Rectal smooth muscle tissue (tissue), 1 donor: ENCODE data around the gene TMEM266.
A peak's percentile ranks its signal among the peaks of the same experiment; 100 is the strongest.

Source experiments
- H3K27ac ChIP-seq: one replicate; pipeline ENCODE4 v1.7.0; 2013; ENCODE audit warnings: low read depth, low read length, inconsistent platforms
- H3K27me3 ChIP-seq: one replicate; pipeline ENCODE4 v1.7.0; 2013; ENCODE audit warnings: low read length; ENCODE audit not compliant: control insufficient read depth, insufficient read depth
- H3K36me3 ChIP-seq: one replicate; pipeline ENCODE4 v1.7.0; 2013; ENCODE audit warnings: low read length; ENCODE audit not compliant: control insufficient read depth, insufficient read depth
- H3K4me1 ChIP-seq: one replicate; pipeline ENCODE4 v1.7.0; 2013; ENCODE audit warnings: low read length; ENCODE audit not compliant: control insufficient read depth, insufficient read depth
- H3K4me3 ChIP-seq: one replicate; pipeline ENCODE4 v1.7.0; 2013; ENCODE audit warnings: low read length
- H3K9ac ChIP-seq: one replicate; pipeline ENCODE4 v1.7.0; 2013; ENCODE audit warnings: low read length

Gene TMEM266

DNA sequence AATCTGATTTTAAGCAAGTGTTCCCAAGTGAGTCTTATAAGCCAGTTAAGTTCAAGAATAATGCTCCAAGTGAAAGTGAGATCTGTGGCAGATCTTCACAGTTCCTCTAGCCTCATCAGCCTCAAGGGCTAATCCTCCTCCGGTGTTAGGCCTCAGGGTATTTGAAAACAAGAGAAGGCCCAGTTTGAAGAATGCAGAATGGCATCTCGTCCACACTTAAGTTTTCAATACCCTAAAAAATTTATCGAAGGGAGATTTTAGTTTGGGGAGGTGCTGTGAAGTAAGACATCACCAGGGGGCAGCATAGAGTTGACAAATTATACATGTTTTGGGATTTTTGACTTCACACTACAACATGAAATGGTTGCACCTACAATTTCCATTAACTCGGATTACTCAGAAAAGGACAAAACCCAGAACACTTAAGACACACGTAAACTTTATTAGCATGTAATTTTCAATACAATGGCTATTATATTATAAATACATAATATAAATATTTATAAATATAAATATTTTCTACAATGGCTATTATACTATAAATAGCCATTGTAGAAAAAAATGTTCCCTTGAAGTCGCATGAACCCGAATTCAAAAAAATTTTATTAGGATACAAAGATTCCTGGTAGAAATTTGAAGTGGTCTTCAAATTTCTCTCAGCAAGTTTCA, 2.3 kb upstream of the TMEM266 start:
- Histone ChIP-seq H3K27ac (no peak overlapping the region), H3K27me3 (peaks cover 15% of the 10 kb centered on the region), H3K4me1 (no peaks in the 10 kb centered on the region), H3K9ac (no peak overlapping the region), H3K36me3 (no peaks in the 10 kb centered on the region), H3K4me3 (no peak overlapping the region)

DNA sequence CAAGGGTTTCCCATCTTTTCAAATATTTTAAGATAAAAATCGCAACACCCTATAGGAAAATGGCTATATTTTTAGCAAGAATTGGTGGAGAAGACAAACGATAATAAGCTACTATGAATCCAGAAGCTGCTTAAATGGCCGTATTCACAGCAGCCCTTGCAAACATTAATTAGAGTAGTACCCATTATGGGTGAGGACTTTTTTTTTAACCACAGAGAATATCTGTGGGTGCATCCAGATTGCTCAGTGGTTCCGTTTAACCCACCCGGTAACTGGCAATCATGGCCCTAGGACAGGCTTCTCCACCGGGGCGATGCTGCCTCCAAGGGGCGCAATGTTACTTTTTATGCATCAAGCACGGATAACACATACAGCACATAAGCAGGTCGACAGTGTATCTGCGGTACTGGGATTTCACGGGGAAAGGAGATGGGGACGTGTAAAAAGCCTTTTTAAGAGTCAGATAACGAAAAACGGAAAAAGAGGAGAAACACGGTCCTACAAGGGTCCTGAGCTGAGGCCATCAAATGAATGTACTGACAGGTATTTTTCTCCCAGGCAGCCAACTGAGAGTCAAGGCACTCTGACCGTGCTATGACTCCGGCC, 968 bp upstream of the TMEM266 start:
- Histone ChIP-seq H3K9ac (no peak overlapping the region), H3K4me3 (peak overlapping the region; percentile 66), H3K27ac (no peak overlapping the region), H3K27me3 (peaks cover 15% of the 10 kb centered on the region), H3K4me1 (no peaks in the 10 kb centered on the region), H3K36me3 (no peaks in the 10 kb centered on the region)

DNA sequence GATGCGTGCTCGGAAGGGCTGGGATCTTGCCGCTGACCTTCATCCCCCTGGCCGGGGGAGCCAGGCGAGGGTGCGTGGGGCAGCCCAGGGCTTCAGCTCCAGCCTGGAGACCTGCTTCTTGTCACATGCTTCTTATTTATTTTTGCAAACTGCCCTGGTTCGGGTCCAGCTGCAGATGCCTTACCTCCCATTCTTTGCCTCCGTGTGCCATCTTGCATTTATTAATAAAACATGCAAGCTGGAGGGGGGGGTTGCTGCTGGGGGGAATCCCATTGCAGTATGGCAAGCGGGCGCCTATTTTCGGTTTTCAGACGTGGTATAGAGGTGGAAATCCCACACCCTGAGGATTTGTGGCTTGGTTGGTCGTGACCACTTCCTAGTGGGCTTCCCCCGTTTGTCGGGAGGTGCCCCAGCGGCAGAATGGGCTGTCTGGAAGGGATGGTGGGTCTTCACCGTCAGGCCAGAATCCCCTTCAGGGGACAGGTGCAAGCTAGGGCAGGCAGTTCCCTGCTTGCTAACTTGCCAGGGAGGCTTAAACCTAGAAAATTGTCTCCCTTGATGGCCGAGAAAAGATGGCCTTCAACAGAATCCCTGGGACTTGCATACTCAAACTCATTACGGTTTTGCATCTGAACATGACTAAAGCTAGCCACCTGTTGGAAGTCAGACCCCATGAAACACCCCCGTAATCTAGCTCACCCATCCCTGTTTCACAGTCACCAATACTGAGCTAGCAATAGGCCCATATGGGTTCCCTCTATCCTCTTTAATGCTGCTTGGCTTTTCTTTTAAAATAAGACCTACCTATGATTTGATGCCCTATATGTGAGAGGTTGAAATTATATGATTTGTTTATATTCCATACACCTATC, 569 bp downstream of the TMEM266 start:
- Histone ChIP-seq H3K36me3 (no peaks in the 10 kb centered on the region), H3K4me1 (no peaks in the 10 kb centered on the region), H3K4me3 (peak overlapping the region; percentile 65), H3K27me3 (peaks cover 22% of the 10 kb centered on the region), H3K9ac (no peak overlapping the region), H3K27ac (no peak overlapping the region)

DNA sequence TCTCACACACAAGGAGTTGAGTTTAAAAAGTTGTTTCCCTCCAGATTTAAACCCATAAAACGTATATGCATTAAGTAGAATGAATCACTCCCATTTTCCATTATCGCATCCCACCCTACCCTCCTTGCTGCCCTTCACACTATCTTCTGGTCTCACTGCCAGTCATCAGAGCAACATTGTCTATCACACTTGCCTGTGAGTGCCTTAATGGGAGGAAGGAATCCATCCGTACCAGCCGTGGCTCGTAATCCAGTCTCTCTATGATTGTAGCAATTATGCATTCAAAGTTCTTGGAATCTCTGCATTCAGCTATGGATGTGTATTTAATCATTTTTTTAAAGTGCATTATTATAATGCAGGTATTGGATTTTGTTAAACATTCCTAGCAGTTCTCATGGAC, 1.9 kb downstream of the TMEM266 start:
- Histone ChIP-seq H3K36me3 (no peaks in the 10 kb centered on the region), H3K9ac (no peak overlapping the region), H3K27ac (no peak overlapping the region), H3K4me3 (no peak overlapping the region), H3K4me1 (no peaks in the 10 kb centered on the region), H3K27me3 (peaks cover 22% of the 10 kb centered on the region)

DNA sequence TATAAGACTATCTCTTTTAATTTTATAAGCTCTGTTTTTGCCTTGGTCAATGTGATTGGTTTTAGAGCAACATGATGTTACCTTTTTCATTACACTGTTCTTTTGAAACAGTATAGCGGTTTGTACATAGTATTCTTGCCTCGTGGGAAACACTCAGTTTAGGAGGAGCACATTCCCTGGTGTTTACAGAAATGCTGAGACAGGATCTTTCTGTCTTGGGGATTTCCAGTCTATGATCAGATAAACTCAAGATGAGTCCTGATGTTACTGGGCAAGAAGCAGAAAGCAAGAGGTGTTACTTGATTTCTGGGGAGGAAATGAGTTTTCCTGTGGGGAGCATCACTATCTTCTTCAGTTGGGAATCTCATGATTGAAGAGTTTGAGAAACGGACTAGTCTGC, 2.5 kb downstream of the TMEM266 start:
- no peak overlapping the region for H3K27ac ChIP-seq
- H3K9ac ChIP-seq: no peak overlapping the region
- H3K27me3 ChIP-seq: peaks cover 22% of the 10 kb centered on the region
- H3K4me3 ChIP-seq: no peak overlapping the region
- no peaks in the 10 kb centered on the region for H3K4me1 ChIP-seq
- no peaks in the 10 kb centered on the region for H3K36me3 ChIP-seq

DNA sequence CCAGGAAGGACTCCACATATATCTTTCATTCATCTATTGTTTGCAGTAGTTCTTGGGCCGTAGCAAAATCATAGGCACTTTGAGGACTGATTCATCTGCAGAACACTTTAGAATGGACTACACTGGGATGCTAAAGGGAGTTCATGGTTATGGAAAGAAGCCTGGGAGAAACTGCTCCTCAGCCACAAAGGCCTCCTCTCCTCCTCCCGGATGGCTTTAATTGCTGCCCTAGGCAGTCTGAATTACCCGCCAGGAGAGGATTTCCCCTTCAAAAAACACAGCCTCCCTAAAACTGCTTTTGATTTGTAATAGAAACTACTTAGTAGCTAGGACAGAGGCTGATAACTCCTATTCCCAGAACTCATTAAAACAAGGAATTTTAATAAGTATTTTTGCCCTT, 4.6 kb downstream of the TMEM266 start:
- Histone ChIP-seq H3K4me3 (no peak overlapping the region), H3K9ac (no peak overlapping the region), H3K4me1 (no peaks in the 10 kb centered on the region), H3K36me3 (no peaks in the 10 kb centered on the region), H3K27ac (no peak overlapping the region), H3K27me3 (peaks cover 17% of the 10 kb centered on the region)

DNA sequence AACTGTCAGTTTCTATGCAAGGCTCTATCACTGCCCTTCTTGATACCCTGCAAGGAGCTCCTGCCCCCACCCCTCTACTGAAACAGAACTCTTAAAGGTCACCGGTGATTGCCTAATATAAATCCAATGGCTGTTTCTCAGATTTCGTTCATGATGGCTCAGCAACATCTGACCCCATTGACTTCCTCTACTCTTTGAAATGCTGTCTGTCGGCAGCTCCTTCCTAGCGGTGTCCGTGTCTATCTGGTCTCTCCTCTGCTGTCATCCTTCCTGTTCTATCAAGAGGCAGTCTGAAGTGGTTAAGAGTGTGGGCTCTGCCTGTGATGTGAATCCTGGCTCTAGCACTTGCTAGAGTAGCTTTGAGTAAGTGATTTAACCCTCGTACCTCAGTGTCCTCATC, 5.5 kb downstream of the TMEM266 start:
- no peaks in the 10 kb centered on the region for H3K36me3 ChIP-seq
- no peak overlapping the region for H3K27ac ChIP-seq
- H3K27me3 ChIP-seq: peaks cover 13% of the 10 kb centered on the region
- H3K9ac ChIP-seq: no peak overlapping the region
- H3K4me3 ChIP-seq: no peak overlapping the region
- no peaks in the 10 kb centered on the region for H3K4me1 ChIP-seq

DNA sequence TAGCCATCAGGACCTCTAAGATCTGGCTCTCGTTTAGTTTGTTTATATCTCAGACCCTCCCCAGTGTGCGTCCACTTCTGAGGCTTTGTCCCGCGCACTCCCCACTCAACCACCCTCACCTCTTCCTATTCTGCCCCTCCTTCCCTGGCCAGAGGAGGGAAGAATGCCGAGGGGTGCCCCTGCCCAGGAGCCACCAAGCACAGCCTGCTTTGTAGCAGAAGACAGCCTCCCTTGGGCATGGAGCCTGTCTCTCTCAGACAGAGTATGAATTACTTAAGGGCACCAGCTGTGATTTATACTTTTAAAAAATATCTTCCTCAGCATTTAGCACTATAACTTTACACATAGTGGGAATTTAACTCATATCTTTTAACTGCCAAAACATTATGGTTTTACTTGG, 6.0 kb downstream of the TMEM266 start:
- H3K36me3 ChIP-seq: no peaks in the 10 kb centered on the region
- no peak overlapping the region for H3K27ac ChIP-seq
- H3K4me3 ChIP-seq: no peak overlapping the region

DNA sequence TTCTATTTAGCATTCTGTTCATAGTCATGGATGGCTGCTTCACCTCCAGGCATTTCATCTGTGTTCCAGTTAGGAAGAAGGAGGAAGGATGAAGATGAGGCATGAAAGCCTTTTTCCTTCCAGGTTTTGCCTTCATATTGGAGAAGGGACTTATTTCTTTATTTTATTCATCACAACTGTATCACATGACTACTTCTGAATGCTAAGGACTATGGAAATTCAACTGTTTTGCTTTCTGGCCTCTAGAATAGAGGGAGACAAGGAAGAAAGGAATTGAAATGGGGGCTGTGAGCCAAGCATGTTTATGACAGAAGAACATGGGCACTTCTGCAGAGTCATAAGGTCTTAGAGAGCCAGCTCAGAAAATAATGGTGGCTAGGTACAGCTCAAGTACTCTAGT, 10.4 kb downstream of the TMEM266 start:
- H3K4me3 ChIP-seq: no peak overlapping the region
- no peaks in the 10 kb centered on the region for H3K36me3 ChIP-seq
- H3K27ac ChIP-seq: no peak overlapping the region
- no peak overlapping the region for H3K9ac ChIP-seq
- H3K27me3 ChIP-seq: no peaks in the 10 kb centered on the region
- no peaks in the 10 kb centered on the region for H3K4me1 ChIP-seq

More for the DNA sequence above, 6.0 kb downstream of the TMEM266 start:
- Histone ChIP-seq H3K4me1 (no peaks in the 10 kb centered on the region), H3K9ac (no peak overlapping the region), H3K27me3 (peaks cover 11% of the 10 kb centered on the region)

DNA sequence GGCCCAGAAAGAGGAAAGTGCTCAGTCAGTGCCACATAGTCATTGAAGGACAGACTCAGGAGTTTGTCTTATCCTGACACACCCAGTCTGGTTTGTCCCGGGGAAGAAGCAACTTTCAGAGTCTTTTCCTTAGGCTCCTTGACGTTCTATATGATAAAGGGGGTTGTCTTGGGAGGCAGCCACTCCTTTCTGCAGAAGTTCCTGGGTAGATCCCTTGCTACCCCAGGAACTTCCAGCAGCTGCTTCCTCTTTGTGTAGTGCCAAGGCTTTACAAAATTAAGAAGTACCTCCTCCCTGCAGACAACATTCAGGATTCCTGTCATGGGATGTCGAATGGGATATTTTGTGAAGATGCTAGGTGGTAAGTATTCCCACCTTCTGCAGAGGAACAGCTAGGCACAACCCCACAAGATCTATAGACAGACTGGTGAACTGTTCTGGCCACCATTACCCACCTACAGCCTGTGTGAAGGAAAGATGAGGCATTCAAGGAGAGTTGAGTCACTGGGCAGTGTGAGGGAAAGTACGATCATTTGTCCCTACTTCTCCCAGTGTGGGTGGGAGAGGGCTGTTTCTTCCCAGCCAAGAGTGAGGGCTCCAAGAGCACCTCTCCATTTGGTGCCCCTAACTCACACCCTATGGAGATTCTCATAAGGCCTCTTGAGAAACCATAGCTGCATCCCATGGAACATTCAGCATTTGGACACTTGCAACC, 11.3 kb downstream of the TMEM266 start:
- Histone ChIP-seq H3K4me3 (no peak overlapping the region), H3K9ac (no peak overlapping the region), H3K27me3 (no peaks in the 10 kb centered on the region), H3K36me3 (no peaks in the 10 kb centered on the region), H3K4me1 (no peaks in the 10 kb centered on the region), H3K27ac (no peak overlapping the region)

DNA sequence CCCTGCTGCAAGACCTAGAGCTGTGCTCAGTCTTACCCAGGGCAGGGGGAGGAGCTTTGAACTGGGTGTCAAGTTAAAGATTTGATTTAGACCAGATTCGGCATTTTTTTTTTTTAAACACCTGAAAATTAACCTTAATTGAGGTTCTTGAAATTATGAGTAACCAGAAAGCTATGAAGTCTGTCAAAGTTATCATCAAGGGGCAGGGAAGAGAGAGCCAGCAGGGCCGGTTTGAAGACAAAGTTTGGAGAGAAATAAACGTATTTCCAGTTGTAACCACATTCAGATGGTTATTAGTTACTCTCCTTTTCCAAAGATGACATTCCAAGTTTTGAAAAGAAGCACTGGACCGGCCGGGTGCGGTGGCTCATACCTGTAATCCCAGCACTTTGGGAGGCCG, 12.0 kb downstream of the TMEM266 start:
- no peaks in the 10 kb centered on the region for H3K4me1 ChIP-seq
- H3K27me3 ChIP-seq: no peaks in the 10 kb centered on the region
- H3K36me3 ChIP-seq: no peaks in the 10 kb centered on the region
- H3K4me3 ChIP-seq: no peak overlapping the region
- no peak overlapping the region for H3K27ac ChIP-seq
- H3K9ac ChIP-seq: no peak overlapping the region

DNA sequence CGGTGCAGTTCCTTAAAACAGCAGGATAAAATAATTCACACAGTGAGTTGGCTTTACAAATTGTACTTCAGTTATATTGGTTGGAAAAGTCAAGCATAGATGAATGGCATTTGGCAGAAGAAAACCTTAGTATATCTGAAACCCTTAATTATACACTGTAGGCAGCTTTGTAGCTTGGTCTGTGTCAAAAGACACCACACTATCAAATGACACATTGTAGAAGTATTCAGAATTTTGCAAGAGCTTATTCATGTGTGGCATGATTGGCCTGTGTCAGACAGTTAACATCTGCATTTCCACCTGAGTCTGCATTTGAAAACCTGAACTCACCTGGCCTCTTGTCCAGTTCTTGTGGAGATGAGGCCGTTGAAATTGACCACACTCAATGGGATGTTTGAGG, 13.8 kb downstream of the TMEM266 start:
- Histone ChIP-seq H3K27ac (no peak overlapping the region), H3K9ac (no peak overlapping the region)

More for the DNA sequence above, 13.8 kb downstream of the TMEM266 start:
- Histone ChIP-seq H3K36me3 (no peaks in the 10 kb centered on the region), H3K4me3 (no peak overlapping the region), H3K4me1 (no peaks in the 10 kb centered on the region), H3K27me3 (no peaks in the 10 kb centered on the region)
